Fibroblast of villous mesenchyme (primary cell): ENCODE measurements around the gene ZNF451. TPM values are rescaled to one million over a fixed set of nuclear protein-coding genes. Genes with fewer than 3 reads are reported as not detected.

Experiments
- DNase-seq: peaks from one replicate; pipeline ENCODE4 v3.0.0-alpha.2; 2010; ENCODE audit warnings: low read depth
- H3K4me3 ChIP-seq: 2 replicates; pipeline ENCODE4 v1.5.1; 2011; ENCODE audit warnings: low read depth, mild to moderate bottlenecking, low read length
- CTCF ChIP-seq: IDR thresholded peaks from 2 replicates; pipeline ENCODE4 v1.5.1; 2012; ENCODE audit warnings: low read depth, mild to moderate bottlenecking, low read length; ENCODE audit not compliant: insufficient read depth
- total RNA-seq: library from RNA; depleted of rRNA; stranded (reverse); fragments of >200 nt; gene quantifications from 2 replicates; pipeline ENCODE4 v1.2.3, GENCODE V29; 2012

The ZNF451 gene
- total RNA-seq, 1 donor = 85.1 TPM

- no peak overlapping the region for H3K4me3 ChIP-seq
- DNase-seq = no peak
- no peak for TF ChIP-seq CTCF
Observed at GRCh38 chr6:57064809-57065208, 25.2 kb upstream of the ZNF451 start.

- no peak for TF ChIP-seq CTCF
- no peak for DNase-seq
- no peak overlapping the region for H3K4me3 ChIP-seq
Observed at GRCh38 chr6:57068061-57068460, 21.9 kb upstream of the ZNF451 start.

- H3K4me3 ChIP-seq = no peak overlapping the region
- no peak for TF ChIP-seq CTCF
- no peak for DNase-seq
Observed at GRCh38 chr6:57069228-57069627, 20.8 kb upstream of the ZNF451 start.

- no peak for TF ChIP-seq CTCF
- no peak overlapping the region for H3K4me3 ChIP-seq
- DNase-seq = no peak
Observed at GRCh38 chr6:57069920-57070331, 20.1 kb upstream of the ZNF451 start.

GRCh38 chr6:57072108-57072507 is 17.9 kb upstream of the ZNF451 start:
- no peak for DNase-seq
- no peak for TF ChIP-seq CTCF
- no peak overlapping the region for H3K4me3 ChIP-seq

- no peak for TF ChIP-seq CTCF
- no peak for DNase-seq
- no peak overlapping the region for H3K4me3 ChIP-seq
Observed at GRCh38 chr6:57074383-57074782, 15.6 kb upstream of the ZNF451 start.

- no peak for TF ChIP-seq CTCF
- DNase-seq = no peak
- no peak overlapping the region for H3K4me3 ChIP-seq
Observed at GRCh38 chr6:57075092-57075491, 14.9 kb upstream of the ZNF451 start.
